A549 (cell line): ENCODE data around the gene RANBP3.

ENCODE experiments used
- CTCF ChIP-seq: fragments of >200 bp; sonication (Bioruptor Twin); formaldehyde crosslinking; IDR thresholded peaks from 3 replicates; pipeline ENCODE4 v1.5.1; 2016
- HDAC2 ChIP-seq: fragments of 200-600 bp; sonication (generic); IDR thresholded peaks from 2 replicates; pipeline ENCODE4 v1.6.1; 2016
- KDM5A ChIP-seq: fragments of 200-600 bp; sonication (generic); IDR thresholded peaks from 2 replicates; pipeline ENCODE4 v1.6.1; 2016; ENCODE audit warnings: antibody characterized with exemption, mild to moderate bottlenecking
- MAFK ChIP-seq: fragments of 450-650 bp; IDR thresholded peaks from 2 replicates; pipeline ENCODE4 v1.6.1; 2014; ENCODE audit not compliant: partially characterized antibody
- MYC ChIP-seq: IDR thresholded peaks from 2 replicates; pipeline ENCODE4 v1.6.1; 2012; ENCODE audit warnings: mild to moderate bottlenecking, inconsistent platforms, low read length, improper control_type of control experiment, borderline replicate concordance
- NFE2L2 ChIP-seq: fragments of 150-350 bp; conservative IDR thresholded peaks from 2 replicates; pipeline ENCODE4 v1.6.1; 2014; ENCODE audit warnings: low read length
- POLR2A ChIP-seq: IDR thresholded peaks from 2 replicates; pipeline ENCODE4 v1.6.1; 2012; ENCODE audit warnings: mild to moderate bottlenecking, low read length
- RAD21 ChIP-seq, 2 experiments: fragments of >200 bp in 1 of 2; sonication (Bioruptor Twin) in 1 of 2; formaldehyde crosslinking in 1 of 2; IDR thresholded peaks in 1 of 2; conservative IDR thresholded peaks in 1 of 2; 2 replicates in 1 of 2; 3 replicates in 1 of 2; pipeline ENCODE4 v1.6.1; 2012 to 2018; ENCODE audit warnings: inconsistent platforms in 1 of 2
- REST ChIP-seq: fragments of 200-600 bp; sonication (generic); IDR thresholded peaks from 2 replicates; pipeline ENCODE4 v1.6.1; 2016; ENCODE audit warnings: antibody characterized with exemption, mild to moderate bottlenecking, moderate library complexity
- SMC3 ChIP-seq: fragments of >200 bp; sonication (Bioruptor Twin); formaldehyde crosslinking; IDR thresholded peaks from 3 replicates; pipeline ENCODE4 v1.6.1; 2018; ENCODE audit warnings: inconsistent platforms

GRCh38 chr19:5910638-5910907 lies 67.4 kb downstream of the RANBP3 start:
- TF ChIP-seq KDM5A (no peak), CTCF (no peak), POLR2A (no peak), HDAC2 (no peak), MYC (no peak), SMC3 (no peak), MAFK (no peak), RAD21 (conservative IDR thresholded peaks at IDR 0.05 in 1 of 2, IDR thresholded peaks at IDR 0.05 in 1 of 2) (no peak), NFE2L2 (no peak), REST (no peak)
